Ishikawa (cell line): ENCODE measurements around the gene LDLRAP1.

Experiments used
- CEBPB ChIP-seq: IDR thresholded peaks from 2 replicates; pipeline ENCODE4 v1.6.1; 2012
- CREB1 ChIP-seq: IDR thresholded peaks from 2 replicates; pipeline ENCODE4 v1.6.1; 2012; ENCODE audit warnings: low read depth
- EGR1 ChIP-seq: IDR thresholded peaks from 2 replicates; pipeline ENCODE4 v1.6.1; 2012
- NFIC ChIP-seq: IDR thresholded peaks from 2 replicates; pipeline ENCODE4 v1.6.1; 2012
- RAD21 ChIP-seq: IDR thresholded peaks from 2 replicates; pipeline ENCODE4 v1.6.1; 2012; ENCODE audit warnings: low read depth
- REST ChIP-seq: IDR thresholded peaks from 2 replicates; pipeline ENCODE4 v1.6.1; 2012; ENCODE audit warnings: low read depth, mild to moderate bottlenecking
- TAF1 ChIP-seq: IDR thresholded peaks from 2 replicates; pipeline ENCODE4 v1.6.1; 2012; ENCODE audit warnings: low read depth, mild to moderate bottlenecking
- USF1 ChIP-seq: IDR thresholded peaks from 2 replicates; pipeline ENCODE4 v1.6.1; 2012

- TF ChIP-seq CEBPB = no peak
- no peak for TF ChIP-seq CREB1
- TF ChIP-seq USF1 = no peak
- no peak for TF ChIP-seq NFIC
- no peak for TF ChIP-seq REST
- no peak for TF ChIP-seq TAF1
- TF ChIP-seq RAD21 = no peak
- no peak for TF ChIP-seq EGR1
Observed at GRCh38 chr1:25570798-25571521, 27.6 kb downstream of the LDLRAP1 start.
